ENCODE results near the gene FCHO2. TPM values are rescaled to one million over a fixed set of nuclear protein-coding genes. Genes with fewer than 3 reads are reported as not detected.
"Not testable (repeated sequence)": the region's sequence is repeated elsewhere in the genome, so short reads cannot be mapped to it uniquely, and the experiment has no call there.

Gene FCHO2
- polyA plus RNA-seq, 4 donors = 11.5 to 33.8 (median 16.1) TPM

DNA sequence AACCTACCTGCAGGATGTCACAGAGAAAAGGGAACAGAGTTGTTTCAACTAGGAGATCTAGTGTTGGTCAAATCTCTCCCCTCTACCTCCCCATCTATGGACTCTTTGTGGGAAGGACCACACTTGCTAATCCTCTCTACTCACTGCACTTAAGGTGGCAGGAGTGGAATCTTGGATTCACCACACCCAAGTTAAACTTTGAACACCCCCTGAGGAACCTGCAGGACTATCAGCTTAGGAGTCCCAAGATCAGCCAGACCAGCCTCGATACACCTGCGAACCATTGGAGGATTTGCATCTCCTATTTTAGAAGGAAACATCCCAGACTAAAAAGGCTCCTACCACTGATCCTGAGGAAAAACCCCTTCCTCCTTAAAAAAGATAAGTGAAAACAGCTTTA, 23.2 kb upstream of the FCHO2 start:
- not testable (repeated sequence) for H3K4me3 ChIP-seq (ENCODE audit: low read depth in 1 of 3, low read length in 3 of 3); H3K36me3 ChIP-seq (ENCODE audit: control insufficient read depth in 3 of 3, insufficient read depth in 2 of 3, low read depth in 1 of 3, low read length in 3 of 3); H3K9me3 ChIP-seq (ENCODE audit: control insufficient read depth in 2 of 2, insufficient read depth in 1 of 2, low read depth in 1 of 2, low read length in 1 of 2); H3K27me3 ChIP-seq (ENCODE audit: control insufficient read depth in 3 of 3, insufficient read depth in 3 of 3, low read length in 3 of 3); H3K4me1 ChIP-seq (ENCODE audit: control insufficient read depth in 3 of 3, insufficient read depth in 2 of 3, low read depth in 1 of 3, low read length in 2 of 3); FAIRE-seq; H3K27ac ChIP-seq (ENCODE audit: low read depth in 1 of 3, low read length in 2 of 3)
- 26 to 68% (median 41%) methylated on average over 2 of the region's 2 CpGs for WGBS, 3 donors
- peak; percentile 35 to 78 for DNase-seq

DNA sequence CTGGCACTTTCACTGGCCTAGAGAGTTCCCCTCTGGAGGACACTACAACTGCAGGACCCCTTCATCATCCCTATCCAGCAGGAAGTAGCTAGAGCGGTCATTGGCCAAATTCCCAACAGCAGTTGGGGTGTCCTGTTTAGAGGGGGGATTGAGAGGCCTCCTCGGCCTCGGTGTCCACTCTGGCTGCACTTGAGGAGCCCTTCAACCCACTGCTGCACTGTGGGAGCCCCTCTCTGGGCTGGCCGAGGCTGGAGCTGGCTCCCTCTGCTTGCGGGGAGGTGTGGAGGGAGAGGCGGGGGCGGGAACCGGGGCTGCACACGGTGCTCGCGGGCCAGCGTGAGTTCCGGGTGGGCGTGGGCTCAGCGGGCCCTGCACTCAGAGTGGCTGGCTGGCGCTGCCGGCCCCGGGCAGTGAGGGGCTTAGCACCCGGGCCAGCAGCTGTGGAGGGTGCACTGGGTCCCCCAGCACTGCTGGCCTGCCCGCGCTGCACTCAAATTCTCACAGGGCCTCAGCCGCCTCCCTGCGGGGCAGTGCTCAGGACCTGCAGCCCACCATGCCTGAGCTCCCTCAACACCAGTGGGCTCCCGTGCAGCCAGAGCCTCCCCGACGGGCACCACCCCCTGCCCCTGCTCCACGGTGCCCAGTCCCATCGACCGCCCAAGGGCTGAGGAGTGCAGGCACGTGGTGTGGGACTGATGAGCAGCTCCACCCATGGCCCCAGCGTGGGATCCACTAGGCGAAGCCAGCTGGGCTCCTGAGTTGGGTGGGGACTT, 20.7 kb upstream of the FCHO2 start:
- not testable (repeated sequence) for H3K4me3 ChIP-seq (ENCODE audit: low read depth in 1 of 3, low read length in 3 of 3); H3K9me3 ChIP-seq (ENCODE audit: control insufficient read depth in 2 of 2, insufficient read depth in 1 of 2, low read depth in 1 of 2, low read length in 1 of 2); H3K27ac ChIP-seq (ENCODE audit: low read depth in 1 of 3, low read length in 2 of 3); DNase-seq; H3K36me3 ChIP-seq (ENCODE audit: control insufficient read depth in 3 of 3, insufficient read depth in 2 of 3, low read depth in 1 of 3, low read length in 3 of 3); FAIRE-seq; H3K27me3 ChIP-seq (ENCODE audit: control insufficient read depth in 3 of 3, insufficient read depth in 3 of 3, low read length in 3 of 3); H3K4me1 ChIP-seq (ENCODE audit: control insufficient read depth in 3 of 3, insufficient read depth in 2 of 3, low read depth in 1 of 3, low read length in 2 of 3)
- WGBS, 3 donors = 94 to 95% (median 95%) methylated on average over 18 to 32 of the region's 32 CpGs

DNA sequence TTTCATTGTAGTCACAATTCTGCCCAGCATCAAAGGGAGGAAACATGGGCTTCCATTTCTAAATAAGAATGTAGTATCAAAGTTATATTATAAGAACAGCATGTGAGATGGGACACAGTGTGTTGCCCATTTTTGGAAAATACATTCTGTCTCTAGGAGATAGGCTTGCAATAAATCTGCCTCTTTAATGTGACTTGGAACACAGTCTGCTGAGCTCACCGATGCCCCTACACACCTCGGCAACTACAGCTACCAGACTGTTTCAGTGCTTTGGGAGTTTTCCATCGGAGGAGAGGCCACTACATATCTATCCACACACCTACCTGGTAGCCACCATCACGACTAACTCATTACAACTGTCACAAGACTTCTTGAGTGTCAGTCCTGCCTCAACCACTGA, 18.9 kb upstream of the FCHO2 start:
- Histone ChIP-seq H3K27ac (ENCODE audit: low read depth in 1 of 3, low read length in 2 of 3) (no peak overlapping the region), H3K4me3 (ENCODE audit: low read depth in 1 of 3, low read length in 3 of 3) (no peak overlapping the region), H3K27me3 (ENCODE audit: control insufficient read depth in 3 of 3, insufficient read depth in 3 of 3, low read length in 3 of 3) (no peaks in the 10 kb centered on the region), H3K4me1 (ENCODE audit: control insufficient read depth in 3 of 3, insufficient read depth in 2 of 3, low read depth in 1 of 3, low read length in 2 of 3) (peaks cover 0 to 9% (median 0%) of the 10 kb centered on the region in 3 donors), H3K9me3 (ENCODE audit: control insufficient read depth in 2 of 2, insufficient read depth in 1 of 2, low read depth in 1 of 2, low read length in 1 of 2) (peaks cover 0 to 7% of the 10 kb centered on the region in 2 donors), H3K36me3 (ENCODE audit: control insufficient read depth in 3 of 3, insufficient read depth in 2 of 3, low read depth in 1 of 3, low read length in 3 of 3) (no peaks in the 10 kb centered on the region)
- DNase-seq = no peak
- no peak for FAIRE-seq
- WGBS, 3 donors = 84 to 87% (median 86%) methylated on average over 4 of the region's 4 CpGs

DNA sequence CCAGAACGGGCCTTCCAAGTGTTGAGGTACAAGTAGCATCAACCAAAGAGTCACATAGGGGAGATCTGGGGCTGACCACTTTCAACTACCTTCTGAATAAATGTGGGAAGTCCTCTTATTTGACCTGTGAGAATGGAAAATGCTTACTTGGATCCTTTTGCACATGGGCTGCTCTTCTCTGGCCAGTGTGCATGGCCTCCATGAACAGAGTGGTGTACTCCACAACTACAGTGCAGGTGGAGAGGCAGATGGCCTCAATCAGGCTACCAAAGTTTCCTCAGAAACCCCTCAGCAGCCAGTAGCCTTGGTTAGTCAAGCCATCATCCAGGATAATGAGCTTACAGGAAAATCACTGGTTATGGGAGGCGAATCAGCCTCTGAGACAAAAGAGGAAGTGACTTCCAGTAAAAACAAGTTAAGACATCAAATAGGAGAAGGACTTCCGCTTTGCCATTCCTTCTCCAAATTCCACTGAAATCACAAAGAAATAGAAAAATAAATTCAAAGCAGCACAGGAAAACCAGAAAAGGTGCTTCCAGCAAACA, 18.3 kb upstream of the FCHO2 start:
- no peak for FAIRE-seq
- H3K27ac ChIP-seq (ENCODE audit: low read depth in 1 of 3, low read length in 2 of 3) = peak overlapping the region in 1 of 3 donors; percentile 58

DNA sequence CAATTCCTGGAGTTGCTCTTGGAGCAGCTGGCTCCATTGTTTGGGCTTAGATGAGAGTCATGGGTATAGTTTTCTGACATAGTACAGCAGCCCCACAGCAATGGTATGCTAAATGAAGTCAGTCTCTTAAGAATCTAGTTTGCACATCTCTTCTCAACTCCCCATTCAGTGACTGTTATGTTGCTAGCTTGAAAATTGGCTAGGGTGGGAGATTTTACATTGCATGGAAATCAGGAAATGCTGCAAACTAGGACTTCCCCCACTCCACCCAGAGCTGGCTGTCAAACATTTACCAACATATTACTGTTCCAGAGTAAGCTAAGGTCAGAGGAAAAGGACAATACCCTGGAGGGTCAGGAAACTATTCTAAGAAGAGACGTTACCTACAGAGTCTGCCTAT, 17.6 kb upstream of the FCHO2 start:
- Histone ChIP-seq H3K36me3 (ENCODE audit: control insufficient read depth in 3 of 3, insufficient read depth in 2 of 3, low read depth in 1 of 3, low read length in 3 of 3) (no peaks in the 10 kb centered on the region), H3K27ac (ENCODE audit: low read depth in 1 of 3, low read length in 2 of 3) (no peak overlapping the region)
- no peak for FAIRE-seq

More for the DNA sequence above, 18.3 kb upstream of the FCHO2 start:
- Histone ChIP-seq H3K36me3 (ENCODE audit: control insufficient read depth in 3 of 3, insufficient read depth in 2 of 3, low read depth in 1 of 3, low read length in 3 of 3) (no peaks in the 10 kb centered on the region), H3K4me3 (ENCODE audit: low read depth in 1 of 3, low read length in 3 of 3) (no peak overlapping the region), H3K27me3 (ENCODE audit: control insufficient read depth in 3 of 3, insufficient read depth in 3 of 3, low read length in 3 of 3) (no peaks in the 10 kb centered on the region), H3K9me3 (ENCODE audit: control insufficient read depth in 2 of 2, insufficient read depth in 1 of 2, low read depth in 1 of 2, low read length in 1 of 2) (peaks cover 0 to 7% of the 10 kb centered on the region in 2 donors), H3K4me1 (ENCODE audit: control insufficient read depth in 3 of 3, insufficient read depth in 2 of 3, low read depth in 1 of 3, low read length in 2 of 3) (peaks cover 0 to 9% (median 0%) of the 10 kb centered on the region in 3 donors)
- WGBS, 3 donors = 83 to 95% (median 86%) methylated on average over 3 of the region's 3 CpGs
- no peak for DNase-seq

DNA sequence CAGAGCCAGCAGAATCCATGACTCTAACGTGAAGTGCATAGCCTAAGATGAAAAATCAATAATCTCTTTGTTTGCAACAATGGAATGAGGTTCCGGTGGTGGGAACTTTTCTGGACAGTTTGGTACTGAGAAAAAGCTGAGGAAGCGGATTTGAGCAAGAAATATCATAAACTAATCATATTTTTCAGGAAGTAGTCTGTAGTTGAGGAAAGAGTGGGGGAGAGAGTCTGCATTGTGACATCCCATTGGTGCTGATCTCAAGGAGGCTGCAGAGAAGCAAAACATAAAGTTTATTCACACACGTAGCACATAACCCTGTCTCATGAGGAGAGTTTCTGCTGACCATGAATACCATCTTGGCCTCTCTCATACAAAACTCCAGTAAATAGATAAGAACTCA, 15.8 kb upstream of the FCHO2 start:
- FAIRE-seq (no peak), DNase-seq (no peak)
- WGBS, 3 donors = 47 to 54% (median 50%) methylated on average over 4 of the region's 4 CpGs
- no peak overlapping the region for H3K27ac ChIP-seq (ENCODE audit: low read depth in 1 of 3, low read length in 2 of 3)
- H3K36me3 ChIP-seq (ENCODE audit: control insufficient read depth in 3 of 3, insufficient read depth in 2 of 3, low read depth in 1 of 3, low read length in 3 of 3) = no peaks in the 10 kb centered on the region
- H3K4me1 ChIP-seq (ENCODE audit: control insufficient read depth in 3 of 3, insufficient read depth in 2 of 3, low read depth in 1 of 3, low read length in 2 of 3) = peaks cover 0 to 9% (median 0%) of the 10 kb centered on the region in 3 donors
- H3K27me3 ChIP-seq (ENCODE audit: control insufficient read depth in 3 of 3, insufficient read depth in 3 of 3, low read length in 3 of 3) = no peaks in the 10 kb centered on the region
- H3K4me3 ChIP-seq (ENCODE audit: low read depth in 1 of 3, low read length in 3 of 3) = no peak overlapping the region
- H3K9me3 ChIP-seq (ENCODE audit: control insufficient read depth in 2 of 2, insufficient read depth in 1 of 2, low read depth in 1 of 2, low read length in 1 of 2) = no peaks in the 10 kb centered on the region

More for the DNA sequence above, 17.6 kb upstream of the FCHO2 start:
- Histone ChIP-seq H3K27me3 (ENCODE audit: control insufficient read depth in 3 of 3, insufficient read depth in 3 of 3, low read length in 3 of 3) (no peaks in the 10 kb centered on the region), H3K4me1 (ENCODE audit: control insufficient read depth in 3 of 3, insufficient read depth in 2 of 3, low read depth in 1 of 3, low read length in 2 of 3) (peaks cover 0 to 9% (median 0%) of the 10 kb centered on the region in 3 donors), H3K4me3 (ENCODE audit: low read depth in 1 of 3, low read length in 3 of 3) (no peak overlapping the region), H3K9me3 (ENCODE audit: control insufficient read depth in 2 of 2, insufficient read depth in 1 of 2, low read depth in 1 of 2, low read length in 1 of 2) (peaks cover 0 to 7% of the 10 kb centered on the region in 2 donors)
- DNase-seq = peak in 1 of 2 donors; percentile 33
- 26 to 40% (median 32%) methylated on average over 1 of the region's 1 CpG for WGBS, 3 donors

DNA sequence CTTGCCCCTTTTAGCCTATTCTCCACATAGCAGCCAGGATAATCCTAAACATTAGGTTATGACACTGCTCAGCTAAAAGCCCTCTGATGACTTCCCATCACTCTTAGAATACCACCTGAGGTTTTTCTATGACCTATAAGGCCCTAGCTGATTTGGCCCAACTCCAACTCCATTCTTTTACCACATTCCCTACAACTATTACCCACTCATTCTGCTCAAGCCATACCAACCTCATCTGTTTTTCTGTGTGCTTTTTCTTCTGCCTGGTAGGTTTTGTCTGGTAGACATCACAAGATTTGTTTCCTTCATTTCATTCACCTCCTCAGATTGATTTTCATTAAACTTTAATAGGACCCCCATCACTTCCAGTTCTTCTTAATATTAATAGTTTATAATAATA, 12.5 kb upstream of the FCHO2 start:
- Histone ChIP-seq H3K9me3 (ENCODE audit: control insufficient read depth in 2 of 2, insufficient read depth in 1 of 2, low read depth in 1 of 2, low read length in 1 of 2) (no peaks in the 10 kb centered on the region), H3K4me3 (ENCODE audit: low read depth in 1 of 3, low read length in 3 of 3) (no peak overlapping the region), H3K36me3 (ENCODE audit: control insufficient read depth in 3 of 3, insufficient read depth in 2 of 3, low read depth in 1 of 3, low read length in 3 of 3) (no peaks in the 10 kb centered on the region), H3K27me3 (ENCODE audit: control insufficient read depth in 3 of 3, insufficient read depth in 3 of 3, low read length in 3 of 3) (no peaks in the 10 kb centered on the region), H3K4me1 (ENCODE audit: control insufficient read depth in 3 of 3, insufficient read depth in 2 of 3, low read depth in 1 of 3, low read length in 2 of 3) (no peaks in the 10 kb centered on the region), H3K27ac (ENCODE audit: low read depth in 1 of 3, low read length in 2 of 3) (no peak overlapping the region)
- no peak for FAIRE-seq
- no peak for DNase-seq

DNA sequence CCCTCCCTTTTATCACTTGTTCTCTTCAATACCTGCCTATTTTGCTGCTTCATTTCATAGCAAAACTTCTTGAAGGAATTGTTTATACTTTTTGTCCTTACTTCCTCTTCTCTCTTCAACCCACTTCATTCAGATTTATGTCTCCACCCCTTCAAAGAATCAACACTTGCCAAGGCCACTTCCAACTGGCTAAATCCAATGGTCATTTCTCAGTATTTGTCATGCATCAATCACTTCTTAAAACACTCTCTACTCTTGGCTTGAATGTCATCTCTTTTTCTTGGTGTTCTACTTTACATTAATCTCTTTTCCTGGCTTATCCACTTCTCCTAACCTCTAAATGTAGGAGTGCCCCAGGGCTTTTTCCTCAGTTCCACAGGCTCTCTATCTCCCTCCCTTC, 8.3 kb upstream of the FCHO2 start:
- Histone ChIP-seq H3K4me3 (ENCODE audit: low read depth in 1 of 3, low read length in 3 of 3) (no peak overlapping the region), H3K9me3 (ENCODE audit: control insufficient read depth in 2 of 2, insufficient read depth in 1 of 2, low read depth in 1 of 2, low read length in 1 of 2) (no peaks in the 10 kb centered on the region), H3K36me3 (ENCODE audit: control insufficient read depth in 3 of 3, insufficient read depth in 2 of 3, low read depth in 1 of 3, low read length in 3 of 3) (no peaks in the 10 kb centered on the region), H3K27ac (ENCODE audit: low read depth in 1 of 3, low read length in 2 of 3) (no peak overlapping the region), H3K27me3 (ENCODE audit: control insufficient read depth in 3 of 3, insufficient read depth in 3 of 3, low read length in 3 of 3) (no peaks in the 10 kb centered on the region), H3K4me1 (ENCODE audit: control insufficient read depth in 3 of 3, insufficient read depth in 2 of 3, low read depth in 1 of 3, low read length in 2 of 3) (no peaks in the 10 kb centered on the region)
- DNase-seq (no peak), FAIRE-seq (no peak)

DNA sequence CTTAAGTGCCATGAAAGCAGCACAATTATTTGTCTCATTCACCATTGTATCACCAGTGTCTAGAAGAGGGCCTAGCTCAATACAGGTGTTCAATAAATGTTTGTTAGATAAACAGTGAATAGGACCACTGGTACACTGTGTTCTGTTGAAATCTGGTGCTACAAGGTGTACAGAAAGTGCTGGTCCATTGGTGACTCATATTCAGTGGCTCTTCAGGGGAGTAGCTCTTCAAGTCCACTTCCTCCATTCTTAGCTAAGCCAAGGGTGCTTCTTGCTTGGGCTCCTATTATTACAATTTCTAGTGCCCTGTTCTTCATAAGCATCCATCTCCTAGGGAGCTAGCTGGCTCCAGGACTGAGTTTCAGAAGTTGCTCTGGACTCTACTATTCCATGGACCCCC, 6.4 kb upstream of the FCHO2 start:
- no peaks in the 10 kb centered on the region for H3K4me1 ChIP-seq (ENCODE audit: control insufficient read depth in 3 of 3, insufficient read depth in 2 of 3, low read depth in 1 of 3, low read length in 2 of 3)
- H3K27ac ChIP-seq (ENCODE audit: low read depth in 1 of 3, low read length in 2 of 3) = no peak overlapping the region
- no peak for DNase-seq
- H3K9me3 ChIP-seq (ENCODE audit: control insufficient read depth in 2 of 2, insufficient read depth in 1 of 2, low read depth in 1 of 2, low read length in 1 of 2) = no peaks in the 10 kb centered on the region
- H3K36me3 ChIP-seq (ENCODE audit: control insufficient read depth in 3 of 3, insufficient read depth in 2 of 3, low read depth in 1 of 3, low read length in 3 of 3) = no peaks in the 10 kb centered on the region
- no peak overlapping the region for H3K4me3 ChIP-seq (ENCODE audit: low read depth in 1 of 3, low read length in 3 of 3)
- H3K27me3 ChIP-seq (ENCODE audit: control insufficient read depth in 3 of 3, insufficient read depth in 3 of 3, low read length in 3 of 3) = no peaks in the 10 kb centered on the region
- no peak for FAIRE-seq
